ENCODE measurements around the gene PRPF6.
"Not testable (repeated sequence)": the region's sequence is repeated elsewhere in the genome, so short reads cannot be mapped to it uniquely, and the experiment has no call there.

The PRPF6 gene

GRCh38 chr20:64012385-64013154 is 31.6 kb downstream of the PRPF6 start:
- DNase-seq (ENCODE audit: low read depth) = not testable (repeated sequence)

GRCh38 chr20:64015635-64016034 is 34.7 kb downstream of the PRPF6 start:
- DNase-seq (ENCODE audit: low read depth) = no peak

DNA sequence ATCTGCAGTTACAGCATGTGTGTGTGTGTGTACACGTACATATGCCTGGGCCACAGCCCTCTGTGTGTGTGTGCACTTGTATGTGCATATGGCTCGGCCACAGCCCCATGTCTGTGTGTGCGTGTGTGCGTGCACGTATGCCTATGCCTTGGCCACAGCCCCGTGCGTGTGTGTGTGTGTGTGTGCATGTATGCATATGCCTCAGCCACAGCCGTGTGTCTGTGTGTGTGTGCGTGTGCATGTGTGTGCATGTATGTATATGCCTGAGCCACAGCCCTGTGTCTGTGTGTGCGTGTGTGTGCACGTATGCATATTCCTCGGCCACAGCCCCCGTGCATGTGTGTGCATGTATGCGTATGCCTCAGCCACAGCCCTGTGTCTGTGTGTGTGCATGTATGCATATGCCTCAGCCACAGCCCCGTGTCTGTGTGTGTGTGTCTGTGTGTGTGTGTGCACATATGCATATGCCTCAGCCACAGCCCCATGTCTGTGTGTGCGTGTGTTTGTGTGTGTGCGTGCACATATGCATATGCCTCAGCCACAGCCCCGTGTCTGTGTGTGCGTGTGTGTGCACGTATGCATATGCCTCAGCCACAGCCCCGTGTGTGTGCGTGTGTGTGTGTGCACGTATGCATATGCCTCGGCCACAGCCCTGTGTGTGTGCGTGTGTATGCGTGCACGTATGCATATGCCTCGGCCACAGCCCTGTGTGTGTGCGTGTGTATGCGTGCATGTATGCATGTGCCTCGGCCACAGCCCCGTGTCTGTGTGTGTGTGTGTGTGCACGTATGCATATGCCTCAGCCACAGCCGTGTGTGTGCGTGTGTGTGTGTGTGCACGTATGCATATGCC is 40.4 kb downstream of the PRPF6 start:
- DNase-seq (ENCODE audit: low read depth) = no peak

- no peak for DNase-seq (ENCODE audit: low read depth)
Observed at GRCh38 chr20:64022671-64023360, 41.9 kb downstream of the PRPF6 start.

- no peak for DNase-seq (ENCODE audit: low read depth)
Observed at GRCh38 chr20:64023361-64024140, 42.6 kb downstream of the PRPF6 start.

DNA sequence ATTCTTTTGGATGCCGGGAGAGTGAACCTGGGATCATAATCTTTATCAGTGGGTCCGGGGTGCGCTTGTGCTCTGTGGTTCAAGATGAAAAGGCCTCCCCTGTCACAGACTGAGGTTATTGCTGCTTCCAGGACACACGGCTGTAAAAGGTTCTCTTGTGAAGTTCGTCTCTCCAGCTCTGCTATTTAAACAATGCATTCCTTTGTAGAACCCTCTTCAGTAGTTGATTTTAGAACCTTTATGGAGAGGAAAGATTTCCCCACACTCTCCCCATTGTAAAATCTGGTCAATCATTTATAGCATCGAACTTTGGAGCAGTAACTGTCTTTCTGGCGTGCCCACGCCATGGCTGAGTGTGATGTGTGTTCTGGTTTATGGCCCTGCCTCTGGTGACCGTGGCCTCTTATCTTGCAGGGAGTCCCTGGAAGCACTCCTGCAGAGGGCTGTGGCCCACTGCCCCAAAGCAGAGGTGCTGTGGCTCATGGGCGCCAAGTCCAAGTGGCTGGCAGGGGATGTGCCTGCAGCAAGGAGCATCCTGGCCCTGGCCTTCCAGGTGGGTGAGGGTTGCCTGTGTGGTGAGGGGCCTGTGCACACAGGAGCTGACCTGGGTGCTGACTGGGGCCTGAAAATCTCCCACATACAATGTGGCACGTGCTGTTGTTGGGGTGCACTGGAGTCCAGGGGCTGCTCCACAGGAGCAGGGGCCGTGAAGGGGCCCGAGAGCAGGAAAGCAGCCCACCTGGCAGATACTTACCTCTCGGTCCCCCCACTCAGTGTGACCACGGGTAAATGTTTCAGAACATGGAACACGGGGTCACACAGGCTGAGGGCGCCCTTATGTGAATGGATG is 43.4 kb downstream of the PRPF6 start:
- DNase-seq (ENCODE audit: low read depth) = no peak

GRCh38 chr20:64025101-64025825 is 44.3 kb downstream of the PRPF6 start:
- no peak for DNase-seq (ENCODE audit: low read depth)

- no peak for DNase-seq (ENCODE audit: low read depth)
Observed at GRCh38 chr20:64025826-64026412, 45.0 kb downstream of the PRPF6 start.

GRCh38 chr20:64027981-64028685 is 47.2 kb downstream of the PRPF6 start:
- DNase-seq (ENCODE audit: low read depth) = no peak

DNA sequence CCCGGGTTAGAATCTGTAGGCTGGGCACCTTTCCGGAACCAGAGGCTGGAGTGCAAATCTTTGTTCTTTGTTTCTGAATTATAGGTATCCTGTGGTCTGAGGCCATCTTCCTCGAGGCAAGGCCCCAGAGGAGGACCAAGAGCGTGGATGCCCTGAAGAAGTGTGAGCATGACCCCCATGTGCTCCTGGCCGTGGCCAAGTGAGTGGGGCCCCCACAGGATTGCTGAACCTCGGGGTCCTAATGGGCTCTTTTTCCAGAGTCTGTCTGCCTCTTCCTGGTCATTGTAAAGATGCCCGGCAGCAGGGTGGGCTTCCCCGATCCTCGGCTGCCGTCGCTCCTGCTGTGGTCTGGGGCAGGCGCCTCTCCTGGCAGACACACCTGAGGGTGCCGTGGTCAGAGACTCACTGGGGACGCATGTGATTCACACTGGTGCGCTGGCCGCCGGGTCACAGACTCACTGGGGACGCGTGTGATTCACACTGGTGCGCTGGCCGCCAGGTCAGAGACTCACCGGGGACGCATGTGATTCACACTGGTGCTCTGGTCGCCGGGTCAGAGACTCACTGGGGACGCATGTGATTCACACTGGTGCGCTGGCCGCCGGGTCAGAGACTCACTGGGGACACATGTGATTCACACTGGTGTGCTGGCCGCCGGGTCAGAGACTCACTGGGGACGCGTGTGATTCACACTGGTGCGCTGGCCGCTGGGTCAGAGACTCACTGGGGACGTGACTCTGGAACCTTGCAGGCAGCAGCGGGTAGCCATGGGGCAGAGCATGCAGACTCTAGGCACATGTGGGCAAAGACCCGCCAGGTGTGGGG is 48.6 kb downstream of the PRPF6 start:
- DNase-seq (ENCODE audit: low read depth) = no peak

DNA sequence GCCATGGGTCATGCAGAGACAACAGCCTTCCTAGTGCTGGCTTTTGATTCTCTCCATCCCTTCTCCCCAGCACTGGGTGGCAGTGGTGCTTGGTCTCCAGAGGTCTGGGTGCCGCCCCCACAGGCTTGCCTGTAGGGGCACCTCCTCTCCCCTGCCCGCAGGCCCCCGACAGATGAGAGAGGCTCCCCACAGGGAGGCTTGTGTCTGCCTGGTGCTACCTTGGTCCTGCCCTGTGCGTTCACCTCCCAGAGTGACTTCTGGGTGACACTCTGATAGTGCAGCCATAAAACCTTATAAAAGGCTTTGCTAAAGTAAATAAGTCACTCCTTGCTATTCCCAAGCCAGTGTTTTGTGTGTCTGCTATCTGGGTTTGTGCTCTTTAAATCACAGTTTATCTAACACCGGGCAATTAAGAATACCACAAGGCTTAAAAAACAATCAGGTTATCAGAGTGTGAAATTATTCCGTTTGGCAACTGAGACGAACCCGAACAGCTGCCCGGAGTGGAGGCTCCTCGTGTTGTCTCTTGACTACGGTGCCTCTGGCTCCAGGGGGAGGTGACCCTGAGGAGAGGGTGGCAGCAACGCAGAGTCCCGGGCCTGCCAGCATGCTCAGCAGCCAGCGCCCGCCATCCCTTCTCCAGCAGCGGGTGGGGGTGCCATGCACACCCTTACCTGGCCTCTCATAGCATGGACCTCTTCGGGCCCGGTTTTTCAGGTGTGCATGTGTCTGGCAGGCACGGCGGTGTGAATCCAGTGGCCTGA is 49.6 kb downstream of the PRPF6 start:
- DNase-seq (ENCODE audit: low read depth) = no peak

DNA sequence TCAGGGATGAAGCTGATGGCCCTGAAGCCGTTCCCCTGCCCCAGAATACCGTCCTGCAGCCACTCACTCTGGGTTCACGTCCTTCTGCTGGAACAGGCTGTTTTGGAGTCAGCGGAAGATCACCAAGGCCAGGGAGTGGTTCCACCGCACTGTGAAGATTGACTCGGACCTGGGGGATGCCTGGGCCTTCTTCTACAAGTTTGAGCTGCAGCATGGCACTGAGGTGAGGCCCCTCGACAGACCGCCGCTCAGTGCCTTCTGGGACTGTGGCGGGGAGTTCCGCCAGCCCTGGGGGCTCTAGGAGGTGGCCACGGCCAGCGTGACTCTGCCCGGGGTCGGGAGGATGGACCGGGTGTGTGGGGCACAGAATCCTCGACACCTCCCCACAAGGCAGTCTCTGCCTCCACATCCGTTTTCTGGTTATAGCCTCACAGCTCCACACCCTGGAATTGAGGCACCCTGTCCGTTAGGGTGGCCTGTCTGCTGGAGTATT is 50.9 kb downstream of the PRPF6 start:
- DNase-seq (ENCODE audit: low read depth) = no peak

DNA sequence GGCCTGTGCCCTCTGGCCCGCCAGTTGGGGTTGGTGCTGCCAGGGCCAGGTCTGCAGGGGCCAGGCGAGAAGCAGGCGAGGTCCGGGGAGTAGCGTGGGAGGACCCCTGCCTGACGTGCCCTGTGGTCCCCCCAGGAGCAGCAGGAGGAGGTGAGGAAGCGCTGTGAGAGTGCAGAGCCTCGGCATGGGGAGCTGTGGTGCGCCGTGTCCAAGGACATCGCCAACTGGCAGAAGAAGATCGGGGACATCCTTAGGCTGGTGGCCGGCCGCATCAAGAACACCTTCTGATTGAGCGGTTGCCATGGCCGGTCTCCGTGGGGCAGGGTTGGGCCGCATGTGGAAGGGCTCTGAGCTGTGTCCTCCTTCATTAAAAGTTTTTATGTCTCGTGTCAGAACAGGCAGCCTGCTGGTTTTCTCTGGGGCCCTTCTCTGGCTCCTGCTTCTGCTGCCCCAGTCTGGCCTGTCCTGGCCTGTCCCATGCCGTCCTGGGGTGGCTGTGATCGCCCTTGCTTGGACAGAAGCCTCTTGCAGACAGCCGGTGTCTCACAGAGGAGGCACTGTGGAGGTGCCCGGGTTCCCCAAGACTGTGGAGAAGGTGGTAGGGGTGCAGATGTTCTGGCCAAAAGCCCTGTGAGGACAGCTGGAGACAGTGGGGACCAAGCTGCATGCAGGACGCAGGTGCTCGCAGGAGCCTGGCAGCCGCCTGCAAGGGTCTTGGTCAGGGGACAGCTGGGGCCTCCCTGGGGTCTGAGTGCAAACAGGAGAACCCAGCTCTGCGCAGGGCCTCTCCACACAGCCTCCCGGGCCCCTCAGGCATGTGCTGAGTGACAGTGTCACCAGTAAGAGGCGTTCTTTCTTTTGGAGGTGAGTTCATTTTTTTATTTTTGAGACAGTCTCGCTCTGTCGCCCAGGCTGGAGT is 52.0 kb downstream of the PRPF6 start:
- DNase-seq (ENCODE audit: low read depth) = no peak

DNA sequence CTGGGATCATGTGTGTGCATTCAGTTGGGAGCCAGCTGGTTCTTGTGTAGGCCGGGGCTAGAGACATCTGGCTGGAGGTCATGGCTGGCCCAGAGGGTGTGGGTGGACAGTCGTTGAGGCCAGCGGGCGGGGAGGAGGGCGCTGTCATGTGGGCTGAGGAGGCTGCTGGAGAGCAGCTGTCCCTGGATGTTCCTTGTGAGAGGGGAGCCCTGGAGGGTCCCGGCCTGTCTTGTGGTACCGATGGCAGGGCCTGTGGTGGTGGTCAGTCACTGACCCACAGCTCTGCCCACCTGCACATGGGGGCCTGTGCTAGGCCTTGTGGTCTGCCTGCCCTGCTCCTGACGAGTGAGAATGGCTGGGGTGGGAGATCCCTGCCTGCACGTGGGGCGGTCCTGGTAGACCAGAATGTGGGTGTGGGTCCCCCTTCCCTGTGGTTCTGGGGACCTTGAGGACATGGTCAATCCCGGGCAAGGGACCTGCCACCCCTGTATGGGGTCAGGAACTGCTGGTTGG is 53.1 kb downstream of the PRPF6 start:
- no peak for DNase-seq (ENCODE audit: low read depth)

GRCh38 chr20:64035066-64035932 is 54.4 kb downstream of the PRPF6 start:
- DNase-seq (ENCODE audit: low read depth) = no peak

All from EH (cell line).